Fibroblast of lung (primary cell): ENCODE measurements around the gene JMJD6. TPM values are rescaled to one million over a fixed set of nuclear protein-coding genes. Genes with fewer than 3 reads are reported as not detected.
"Not testable (repeated sequence)": the region's sequence is repeated elsewhere in the genome, so short reads cannot be mapped to it uniquely, and the experiment has no call there.

Experiments used
- DNase-seq, 2 donors: peaks; one replicate each; pipeline versions ENCODE4 v3.0.0 to v3.0.0-alpha.2; 2010; ENCODE audit warnings: low read depth in 2 of 2
- H2AFZ ChIP-seq: 2 replicates; pipeline ENCODE4 v1.5.1; 2012; ENCODE audit warnings: low read length, control low read depth, inconsistent platforms
- H3K27ac ChIP-seq: 2 replicates; pipeline ENCODE4 v1.5.1; 2011; ENCODE audit warnings: low read length, control low read depth; ENCODE audit not compliant: insufficient read depth
- H3K27me3 ChIP-seq: 2 replicates; pipeline ENCODE4 v1.5.1; 2011; ENCODE audit warnings: mild to moderate bottlenecking, low read length; ENCODE audit not compliant: control insufficient read depth, insufficient read depth
- H3K36me3 ChIP-seq: 2 replicates; pipeline ENCODE4 v1.5.1; 2011; ENCODE audit warnings: low read length; ENCODE audit not compliant: control insufficient read depth, insufficient read depth
- H3K4me1 ChIP-seq: 2 replicates; pipeline ENCODE4 v1.5.1; 2011; ENCODE audit warnings: low read length; ENCODE audit not compliant: control insufficient read depth, insufficient read depth; ENCODE audit errors: extremely low read depth
- H3K4me2 ChIP-seq: 2 replicates; pipeline ENCODE4 v1.5.1; 2011; ENCODE audit warnings: low read length, control low read depth; ENCODE audit not compliant: insufficient read depth; ENCODE audit errors: extremely low read depth
- H3K4me3 ChIP-seq, 4 experiments: fragments of 200-600 bp in 1 of 4; sonication (generic) in 1 of 4; replicated peaks in 1 of 4; 2 replicates each; pipeline ENCODE4 v1.5.1; 2011 to 2016; ENCODE audit warnings: low read length in 4 of 4, low read depth in 3 of 4, mild to moderate bottlenecking in 3 of 4, control low read depth in 2 of 4, inconsistent platforms in 1 of 4, mixed read lengths in 1 of 4; ENCODE audit not compliant: insufficient read depth in 1 of 4; ENCODE audit errors: control extremely low read depth in 1 of 4
- H3K79me2 ChIP-seq: 2 replicates; pipeline ENCODE4 v1.5.1; 2012; ENCODE audit warnings: mild to moderate bottlenecking, low read length, inconsistent platforms; ENCODE audit not compliant: control insufficient read depth, insufficient read depth
- H3K9ac ChIP-seq: 2 replicates; pipeline ENCODE4 v1.5.1; 2011; ENCODE audit warnings: mild to moderate bottlenecking, low read length, control low read depth; ENCODE audit not compliant: insufficient read depth
- H3K9me3 ChIP-seq: 2 replicates; pipeline ENCODE4 v1.5.1; 2012; ENCODE audit warnings: low read depth, low read length; ENCODE audit not compliant: control insufficient read depth, insufficient read depth
- H4K20me1 ChIP-seq: 2 replicates; pipeline ENCODE4 v1.5.1; 2011; ENCODE audit warnings: low read length; ENCODE audit not compliant: control insufficient read depth, insufficient read depth; ENCODE audit errors: extremely low read depth
- CTCF ChIP-seq, 2 donors: IDR thresholded peaks in 1 of 2; conservative IDR thresholded peaks in 1 of 2; 1 replicate in 1 of 2; 2 replicates in 1 of 2; pipeline ENCODE4 v1.5.1; 2011 to 2012; ENCODE audit warnings: low read length in 2 of 2, control low read depth in 1 of 2, inconsistent platforms in 1 of 2, low read depth in 1 of 2, mild to moderate bottlenecking in 1 of 2
- EZH2 ChIP-seq: IDR thresholded peaks from 2 replicates; pipeline ENCODE4 v1.5.1; 2012; ENCODE audit warnings: low read length, control low read depth, mild to moderate bottlenecking; ENCODE audit errors: missing control alignments
- polyA plus RNA-seq, 2 donors: library from polyadenylated mRNA; depleted of rRNA in 1 of 2; stranded (reverse) in 1 of 2; unstranded in 1 of 2; fragments of >200 nt; gene quantifications; 2 replicates each; pipeline ENCODE4 v1.2.1, GENCODE V29; 2011 to 2012; ENCODE audit warnings: missing spikeins in 1 of 2
- total RNA-seq: library from RNA; depleted of rRNA; stranded (reverse); fragments of >200 nt; gene quantifications from 2 replicates; pipeline ENCODE4 v1.2.1, GENCODE V29; 2014

The JMJD6 gene
- total and polyA plus RNA-seq, 2 donors (not counting 1 experiment from before 2014, with no cell fraction given): 16.2 to 17.7 TPM

GRCh38 chr17:76710863-76711611 is 15.4 kb downstream of the JMJD6 start, which contains the start of gene MXRA7:
Gene MXRA7 (minus strand): TSS chr17:76710965. CDS start chr17:76710946, 19 bp downstream.
- no peak within 1 kb of the TSS for H2AFZ ChIP-seq

GRCh38 chr17:76709951-76710862 is 16.2 kb downstream of the JMJD6 start:
- H3K9ac ChIP-seq: peak overlapping the region; percentile 72
- H3K27me3 ChIP-seq, H3K36me3 ChIP-seq, H2AFZ ChIP-seq, H3K9me3 ChIP-seq, H4K20me1 ChIP-seq: not testable (repeated sequence)
- H3K4me3 ChIP-seq: peak overlapping the region; percentile 75 to 81 (median 78)
- peak overlapping the region; percentile 97 for H3K4me2 ChIP-seq
- peaks cover 22% of the 10 kb centered on the region for H3K4me1 ChIP-seq
- peaks cover 48% of the 10 kb centered on the region for H3K79me2 ChIP-seq
- peak; percentile 45 to 60 for DNase-seq
- peak overlapping the region; percentile 99 for H3K27ac ChIP-seq

More at GRCh38 chr17:76710863-76711611, 15.4 kb downstream of the JMJD6 start, which contains the start of gene MXRA7:
- Histone ChIP-seq H3K79me2 (peaks cover 43% of the 10 kb centered on the region), H3K4me1 (peaks cover 30% of the 10 kb centered on the region), H3K27ac (peak within 1 kb of the TSS; percentile 99), H4K20me1 (no peaks in the 10 kb centered on the region), H3K36me3 (peaks cover 10% of the 10 kb centered on the region), H3K4me2 (peak within 1 kb of the TSS; percentile 97), H3K9ac (peak within 1 kb of the TSS; percentile 72), H3K9me3 (no peaks in the 10 kb centered on the region), H3K4me3 (peak within 1 kb of the TSS; percentile 75 to 81 (median 78)), H3K27me3 (no peaks in the 10 kb centered on the region)
- DNase-seq: peak; percentile 51 to 67
- TF ChIP-seq EZH2: no peak
- no peak for TF ChIP-seq CTCF (conservative IDR thresholded peaks at IDR 0.05 in 1 of 2, IDR thresholded peaks at IDR 0.05 in 1 of 2; ENCODE audit: low read depth in 1 of 2, low read length in 2 of 2)

- H4K20me1 ChIP-seq: no peaks in the 10 kb centered on the region
- peaks cover 19% of the 10 kb centered on the region for H3K4me1 ChIP-seq
- DNase-seq: peak; percentile 97 to 100
- peak overlapping the region; percentile 99 for H3K27ac ChIP-seq
- H3K4me3 ChIP-seq: peak overlapping the region; percentile 75 to 81 (median 78)
- peak overlapping the region; percentile 97 for H3K4me2 ChIP-seq
- peak overlapping the region; percentile 72 for H3K9ac ChIP-seq
- no peaks in the 10 kb centered on the region for H3K27me3 ChIP-seq
- TF ChIP-seq EZH2: no peak
- TF ChIP-seq CTCF (conservative IDR thresholded peaks at IDR 0.05 in 1 of 2, IDR thresholded peaks at IDR 0.05 in 1 of 2; ENCODE audit: low read depth in 1 of 2, low read length in 2 of 2): no peak
- no peaks in the 10 kb centered on the region for H3K9me3 ChIP-seq
- H2AFZ ChIP-seq: no peak overlapping the region
- H3K79me2 ChIP-seq: peaks cover 53% of the 10 kb centered on the region
- H3K36me3 ChIP-seq: peaks cover 4% of the 10 kb centered on the region
Observed at GRCh38 chr17:76709077-76709950, 17.1 kb downstream of the JMJD6 start.
